GM12801 (cell line): ENCODE data around the gene TMEM178B.

Experiments
- TF ChIP-seq, protein P1 (sequence below): IDR thresholded peaks from one replicate; pipeline ENCODE4 v1.5.1; 2011; ENCODE audit warnings: control low read depth; ENCODE audit not compliant: insufficient read length; ENCODE audit errors: extremely low read depth

TMEM178B gene

DNA sequence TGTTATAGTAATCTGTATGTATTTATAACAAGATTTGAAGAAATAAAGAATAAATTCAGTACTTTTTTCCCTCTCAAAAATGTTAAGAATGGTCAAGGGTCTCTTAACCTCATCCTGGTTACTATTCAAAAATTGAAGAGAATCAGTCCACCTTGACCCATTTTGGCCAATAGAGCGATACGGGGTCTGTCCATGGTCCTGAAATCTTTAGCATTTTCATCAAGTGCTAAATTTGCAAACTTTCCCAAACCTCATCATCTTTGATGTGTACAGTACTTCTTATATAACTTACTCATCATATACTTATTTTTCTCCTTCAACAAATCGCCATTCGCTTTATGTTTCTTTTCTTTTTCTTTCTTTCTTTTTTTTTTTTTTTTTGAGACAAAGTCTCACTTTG, 23.6 kb downstream of the TMEM178B start:
- TF ChIP-seq, protein P1, sequence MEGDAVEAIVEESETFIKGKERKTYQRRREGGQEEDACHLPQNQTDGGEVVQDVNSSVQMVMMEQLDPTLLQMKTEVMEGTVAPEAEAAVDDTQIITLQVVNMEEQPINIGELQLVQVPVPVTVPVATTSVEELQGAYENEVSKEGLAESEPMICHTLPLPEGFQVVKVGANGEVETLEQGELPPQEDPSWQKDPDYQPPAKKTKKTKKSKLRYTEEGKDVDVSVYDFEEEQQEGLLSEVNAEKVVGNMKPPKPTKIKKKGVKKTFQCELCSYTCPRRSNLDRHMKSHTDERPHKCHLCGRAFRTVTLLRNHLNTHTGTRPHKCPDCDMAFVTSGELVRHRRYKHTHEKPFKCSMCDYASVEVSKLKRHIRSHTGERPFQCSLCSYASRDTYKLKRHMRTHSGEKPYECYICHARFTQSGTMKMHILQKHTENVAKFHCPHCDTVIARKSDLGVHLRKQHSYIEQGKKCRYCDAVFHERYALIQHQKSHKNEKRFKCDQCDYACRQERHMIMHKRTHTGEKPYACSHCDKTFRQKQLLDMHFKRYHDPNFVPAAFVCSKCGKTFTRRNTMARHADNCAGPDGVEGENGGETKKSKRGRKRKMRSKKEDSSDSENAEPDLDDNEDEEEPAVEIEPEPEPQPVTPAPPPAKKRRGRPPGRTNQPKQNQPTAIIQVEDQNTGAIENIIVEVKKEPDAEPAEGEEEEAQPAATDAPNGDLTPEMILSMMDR, result no peak

DNA sequence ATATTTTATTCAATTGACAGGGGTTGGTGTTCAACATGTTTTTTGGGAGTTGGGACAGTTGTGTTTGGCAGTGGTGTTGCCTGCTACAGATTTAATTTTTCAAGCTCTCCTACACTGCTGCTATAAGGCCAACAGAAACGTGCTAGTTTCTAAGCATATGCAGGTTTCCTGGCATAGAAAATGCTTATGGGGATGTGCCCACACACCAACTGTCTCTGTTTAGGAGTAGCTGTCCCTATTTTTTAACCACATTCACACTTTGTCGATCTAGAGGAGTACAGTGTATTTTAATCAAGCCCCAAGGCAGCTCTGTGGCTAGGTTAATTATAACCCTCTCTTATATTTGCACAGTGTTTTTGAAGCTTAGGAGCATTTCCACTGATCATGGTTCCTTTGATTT, 28.6 kb downstream of the TMEM178B start:
- TF ChIP-seq, protein P1, result no peak

DNA sequence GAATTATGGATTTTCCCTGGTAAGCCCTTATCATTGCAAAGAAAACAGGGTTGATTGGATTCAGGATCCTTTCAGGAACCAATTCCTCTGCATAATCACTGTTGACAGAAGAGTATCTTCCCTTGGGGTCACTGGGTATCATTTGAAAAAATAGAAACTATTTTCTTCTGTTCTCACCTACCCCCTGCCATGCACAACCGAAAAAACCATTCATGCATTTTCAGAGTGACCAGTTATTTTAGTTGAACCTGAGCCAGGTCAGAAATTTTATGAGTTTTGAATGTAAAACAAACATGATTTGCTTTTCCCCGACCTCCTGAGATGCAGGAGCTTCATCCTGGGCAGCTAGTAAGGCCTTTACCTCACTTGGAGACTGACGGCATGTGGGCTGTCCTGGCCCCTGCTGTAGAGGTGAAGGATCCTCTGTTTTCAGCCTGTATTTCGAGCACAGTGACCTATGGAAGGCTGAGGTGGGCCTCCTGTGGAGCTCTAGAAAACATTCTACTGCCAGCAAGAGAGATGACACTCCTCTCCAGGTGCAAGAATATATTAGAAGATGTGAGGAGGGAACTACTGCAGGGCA, 30.1 kb downstream of the TMEM178B start:
- TF ChIP-seq, protein P1, result no peak

DNA sequence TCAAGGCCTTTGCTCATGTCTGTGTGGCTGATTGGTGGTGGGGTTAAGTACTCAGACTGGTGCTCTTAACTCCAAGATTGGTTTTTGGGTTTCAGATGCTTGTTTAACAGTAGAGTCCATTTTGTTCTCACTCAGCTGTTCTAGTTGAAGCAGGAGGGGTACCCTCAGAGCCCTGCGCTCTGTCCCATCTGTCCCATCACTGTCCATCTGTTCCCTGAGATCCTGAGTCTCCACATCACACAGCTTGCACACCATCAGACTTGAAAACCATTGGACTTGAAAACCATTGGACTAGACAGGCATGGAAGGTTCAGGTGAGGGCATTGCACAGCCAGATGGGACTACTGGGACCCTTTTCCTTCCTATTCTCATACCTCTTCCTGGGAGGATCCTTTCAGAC, 39.3 kb downstream of the TMEM178B start:
- TF ChIP-seq, protein P1, result no peak

DNA sequence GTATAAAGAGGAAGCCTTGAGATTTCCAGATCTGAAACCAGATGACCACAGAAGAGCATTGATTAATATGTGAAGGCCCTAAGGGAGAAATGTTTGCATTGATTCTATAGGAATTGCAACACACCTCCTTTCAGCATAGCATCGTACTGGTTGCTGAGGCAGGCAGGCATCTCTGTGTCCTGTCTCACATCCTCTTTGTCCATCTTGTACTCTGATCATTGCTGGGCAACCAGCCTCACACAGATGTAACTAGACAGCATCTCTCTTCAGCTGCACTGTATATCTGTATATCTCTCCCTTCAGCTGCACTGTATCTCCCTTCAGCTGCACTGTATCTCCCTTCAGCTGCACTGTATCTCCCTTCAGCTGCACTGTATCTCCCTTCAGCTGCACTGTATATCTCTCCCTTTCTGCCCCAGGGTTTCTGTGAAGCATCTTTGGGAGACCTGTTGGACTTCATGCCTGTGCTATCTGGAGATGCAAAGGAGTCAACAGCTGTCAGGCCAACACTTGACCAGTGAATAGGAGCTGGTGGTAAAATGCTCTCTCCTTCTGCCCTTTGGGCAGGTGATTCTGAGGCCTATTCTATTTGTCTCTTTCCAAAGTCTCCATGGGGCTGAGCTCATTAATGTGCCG, 40.3 kb downstream of the TMEM178B start:
- TF ChIP-seq, protein P1, result no peak

DNA sequence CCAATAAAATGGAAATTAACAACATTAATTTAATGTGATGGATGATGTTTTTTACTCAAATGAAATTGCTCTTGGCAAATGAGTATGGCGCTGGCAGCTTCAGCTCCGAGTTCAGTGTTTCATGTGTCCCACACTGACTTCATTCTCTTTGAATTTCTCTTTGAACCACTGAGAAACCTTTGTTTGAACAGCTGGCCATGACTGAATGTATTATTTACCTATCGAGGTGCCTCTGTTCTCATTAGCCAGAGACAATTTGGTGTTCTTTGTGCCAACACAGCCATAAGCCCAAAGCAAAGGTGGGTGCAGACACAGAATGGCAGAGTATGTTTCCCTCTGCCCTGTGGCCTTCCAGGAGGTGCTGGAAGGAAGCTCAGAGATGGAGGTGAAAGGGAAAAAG, 42.1 kb downstream of the TMEM178B start:
- TF ChIP-seq, protein P1, result no peak

DNA sequence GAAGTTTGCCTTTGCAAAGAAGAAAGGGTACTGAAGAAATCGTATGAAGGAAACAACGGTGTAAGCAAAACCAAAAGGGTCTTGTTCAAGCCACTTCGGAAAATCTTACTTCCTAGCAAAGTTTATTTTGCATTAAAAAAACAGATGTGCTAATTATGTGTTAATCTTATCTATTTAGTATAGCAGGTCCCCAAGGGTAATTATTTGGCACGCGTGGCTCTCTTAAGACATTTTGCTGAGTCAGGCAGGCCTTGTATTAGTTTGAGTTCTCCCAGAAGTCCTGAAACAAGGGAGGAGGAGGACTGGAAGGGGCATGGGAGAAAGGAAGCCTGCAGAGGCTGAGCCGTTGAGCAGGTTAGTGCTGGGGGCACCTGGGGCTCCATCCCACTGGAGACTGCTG, 44.9 kb downstream of the TMEM178B start:
- TF ChIP-seq, protein P1, result no peak
